A549 (cell line): ENCODE results near the gene PRSS56. TPM values are rescaled to one million over a fixed set of nuclear protein-coding genes. Genes with fewer than 3 reads are reported as not detected.

Experiments used
- ATAC-seq, 2 experiments: fragments of 200-7000 bp in 1 of 2; fragments of >200 bp in 1 of 2; cut with Nextera tagmentation in 1 of 2; cut with Tn5 transposase in 1 of 2; 3 replicates each; pipeline versions ENCODE4 v1.8.0 to v1.9.1; 2018 to 2020; ENCODE audit warnings: mild to moderate bottlenecking in 1 of 2, moderate library complexity in 1 of 2
- CTCF ChIA-PET: fragments of 300-600 bp; sonication (Branson Sonifier 250); formaldehyde crosslinking; extraction: SDS; loops from one replicate; lab custom pipeline; 2021; ENCODE audit warnings: antibody characterized with exemption, inconsistent platforms; lab: Yijun Ruan, JAX
- POLR2A ChIA-PET: fragments of 350-600 bp; formaldehyde crosslinking; extraction: SDS; loops from one replicate; lab custom pipeline; 2021; ENCODE audit warnings: antibody characterized with exemption, inconsistent platforms; lab: Yijun Ruan, JAX
- DNase-seq, 2 experiments: peaks; one replicate each; pipeline versions ENCODE4 v3.0.0 to v3.0.0-alpha.2; 2011 to 2016; ENCODE audit warnings: low read depth in 1 of 2, low spot score in 1 of 2
- FAIRE-seq: peaks from 2 replicates; lab custom pipeline; 2011; peaks lifted over from hg19 to GRCh38; lab: Jason Lieb, UNC
- H3K27ac ChIP-seq, 2 experiments: fragments of >200 bp; sonication (Bioruptor Twin); formaldehyde crosslinking; 3 replicates each; pipeline ENCODE4 v1.5.1; 2016 to 2017
- H3K4me1 ChIP-seq: fragments of >200 bp; sonication (Bioruptor Twin); formaldehyde crosslinking; 3 replicates; pipeline ENCODE4 v1.6.1; 2016
- H3K4me2 ChIP-seq: fragments of >200 bp; sonication (Bioruptor Twin); formaldehyde crosslinking; 3 replicates; pipeline ENCODE4 v1.6.1; 2016
- H3K4me3 ChIP-seq: fragments of >200 bp; sonication (Bioruptor Twin); formaldehyde crosslinking; 3 replicates; pipeline ENCODE4 v1.5.1; 2016
- H3K9me3 ChIP-seq: fragments of >200 bp; sonication (Bioruptor Twin); formaldehyde crosslinking; 3 replicates; pipeline ENCODE4 v1.6.1; 2016
- CHD4 ChIP-seq: fragments of 200-600 bp; sonication (generic); IDR thresholded peaks from 2 replicates; pipeline ENCODE4 v1.6.1; 2016; ENCODE audit warnings: antibody characterized with exemption, mild to moderate bottlenecking, borderline replicate concordance
- CTCF ChIP-seq: fragments of >200 bp; sonication (Bioruptor Twin); formaldehyde crosslinking; IDR thresholded peaks from 3 replicates; pipeline ENCODE4 v1.5.1; 2016
- EHF ChIP-seq: fragments of 250-450 bp; sonication (Bioruptor Pico); IDR thresholded peaks from 2 replicates; pipeline ENCODE4 v1.5.0; 2020; ENCODE audit warnings: mild to moderate bottlenecking
- EHMT2 ChIP-seq: fragments of 200-600 bp; sonication (generic); IDR thresholded peaks from 2 replicates; pipeline ENCODE4 v1.6.1; 2016; ENCODE audit warnings: antibody characterized with exemption, low read depth, mild to moderate bottlenecking, moderate library complexity
- ELK1 ChIP-seq: fragments of 150-350 bp; IDR thresholded peaks from 2 replicates; pipeline ENCODE4 v1.6.1; 2014; ENCODE audit warnings: low read depth, mild to moderate bottlenecking, low read length
- EP300 ChIP-seq, 2 experiments: fragments of >200 bp; sonication (Bioruptor Twin); formaldehyde crosslinking; IDR thresholded peaks; 2 replicates in 1 of 2; 3 replicates in 1 of 2; pipeline ENCODE4 v1.6.1; 2016 to 2017
- HES2 ChIP-seq: fragments of >200 bp; sonication (Bioruptor Twin); formaldehyde crosslinking; IDR thresholded peaks from 2 replicates; pipeline ENCODE4 v1.6.1; 2016
- HEYL ChIP-seq: fragments of 250-450 bp; sonication (Bioruptor Pico); IDR thresholded peaks from 2 replicates; pipeline ENCODE4 v1.8.0; 2021; ENCODE audit warnings: mild to moderate bottlenecking, moderate library complexity
- HOXB13 ChIP-seq: fragments of 250-450 bp; sonication (Bioruptor Pico); IDR thresholded peaks from 2 replicates; pipeline ENCODE4 v1.5.0; 2020; ENCODE audit warnings: low read depth, mild to moderate bottlenecking, moderate library complexity
- NFE2L2 ChIP-seq: fragments of 150-350 bp; conservative IDR thresholded peaks from 2 replicates; pipeline ENCODE4 v1.6.1; 2014; ENCODE audit warnings: low read length
- NPAS2 ChIP-seq: fragments of 250-450 bp; sonication (Bioruptor Pico); IDR thresholded peaks from 2 replicates; pipeline ENCODE4 v1.8.0; 2022; ENCODE audit warnings: mild to moderate bottlenecking, moderate library complexity, borderline replicate concordance
- RAD21 ChIP-seq, 2 experiments: fragments of >200 bp in 1 of 2; sonication (Bioruptor Twin) in 1 of 2; formaldehyde crosslinking in 1 of 2; IDR thresholded peaks in 1 of 2; conservative IDR thresholded peaks in 1 of 2; 2 replicates in 1 of 2; 3 replicates in 1 of 2; pipeline ENCODE4 v1.6.1; 2012 to 2018; ENCODE audit warnings: inconsistent platforms in 1 of 2
- SMC3 ChIP-seq: fragments of >200 bp; sonication (Bioruptor Twin); formaldehyde crosslinking; IDR thresholded peaks from 3 replicates; pipeline ENCODE4 v1.6.1; 2018; ENCODE audit warnings: inconsistent platforms
- ZFP36 ChIP-seq: fragments of 450-650 bp; IDR thresholded peaks from 2 replicates; pipeline ENCODE4 v1.6.1; 2014; ENCODE audit warnings: borderline replicate concordance; ENCODE audit not compliant: partially characterized antibody
- ZNF302 ChIP-seq: fragments of 250-450 bp; sonication (Bioruptor Pico); IDR thresholded peaks from 2 replicates; pipeline ENCODE4 v1.9.0; 2021; ENCODE audit warnings: inconsistent platforms, mild to moderate bottlenecking, moderate library complexity
- ZSCAN20 ChIP-seq: fragments of 250-450 bp; sonication (Bioruptor Pico); IDR thresholded peaks from 2 replicates; pipeline ENCODE4 v1.8.0; 2022; ENCODE audit warnings: mild to moderate bottlenecking, moderate library complexity
- WGBS: methylation state at CpG from one replicate; pipeline ENCODE4 v1.1.6; 2017; ENCODE audit errors: missing lambda C conversion rate; 5-methylcytosine and 5-hydroxymethylcytosine counted together
- polyA plus RNA-seq, 4 experiments: library from polyadenylated mRNA; depleted of rRNA in 3 of 4; stranded (reverse); fragments of >200 nt; fragmentation: RNase III in 1 of 4; extraction: RNeasy Plus Mini Kit Qiagen cat#74134 plus additional on column Dnase treatment in 1 of 4; gene quantifications; 2 replicates in 3 of 4; 3 replicates in 1 of 4; pipeline ENCODE4 v1.2.3, GENCODE V29; 2011 to 2017
- TF ChIP-seq, protein P1 (sequence below): fragments of 450-650 bp; IDR thresholded peaks from 2 replicates; pipeline ENCODE4 v1.6.1; 2014; ENCODE audit warnings: antibody characterized with exemption

The PRSS56 gene
- polyA plus RNA-seq, 2 of the 4 experiments (the other 2 are of a cell fraction) = not detected

DNA sequence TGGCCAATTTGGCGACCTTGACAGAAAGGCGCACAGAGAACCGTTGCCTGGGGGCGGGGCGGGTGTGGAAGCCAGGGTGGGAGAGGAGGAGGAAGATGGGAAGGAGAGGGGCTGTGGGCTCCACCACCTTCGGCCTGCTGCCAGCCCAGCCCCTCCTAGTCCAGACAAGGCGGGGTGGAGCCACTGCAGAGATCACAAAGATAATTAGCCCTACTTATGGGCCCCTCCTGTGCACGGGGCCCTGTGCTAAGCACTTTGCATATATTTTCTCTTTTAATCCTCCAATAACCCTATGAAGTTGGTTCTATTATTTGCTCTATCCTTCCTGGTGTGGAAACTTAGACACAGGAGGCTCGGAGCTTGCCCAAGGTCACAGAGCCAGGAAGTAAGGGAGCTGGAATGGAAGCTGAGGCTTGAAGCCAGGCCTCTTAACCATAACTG, 18.8 kb upstream of the PRSS56 start:
- no peak overlapping the region for H3K4me3 ChIP-seq
- ChIA-PET POLR2A (no interaction called here), CTCF (interaction anchor here (1.1 to 2.0 kb wide), 3 partner anchors 20 to 32 kb away, joined by 3 to 13 read pairs (median 4); no protein-coding TSS in a partner anchor)
- WGBS = 83% methylated on average over 9 of the region's 9 CpGs
- no peak for TF ChIP-seq NFE2L2
- TF ChIP-seq SMC3 = no peak
- TF ChIP-seq HEYL (CRISPR knock-in tag) = no peak
- no peak for TF ChIP-seq EHF (CRISPR knock-in tag)
- TF ChIP-seq EP300 (IDR thresholded peaks at IDR 0.05) = no peak
- no peak for TF ChIP-seq EHMT2
- no peak for TF ChIP-seq HES2
- TF ChIP-seq RAD21 (conservative IDR thresholded peaks at IDR 0.05 in 1 of 2, IDR thresholded peaks at IDR 0.05 in 1 of 2) = no peak
- no peak for TF ChIP-seq NPAS2 (CRISPR knock-in tag)
- no peak for TF ChIP-seq ZNF302 (CRISPR knock-in tag)
- no peak for TF ChIP-seq CTCF
- TF ChIP-seq ZSCAN20 (CRISPR knock-in tag) = no peak
- no peak for TF ChIP-seq ZFP36
- no peak for TF ChIP-seq HOXB13
- DNase-seq (no peak), FAIRE-seq (no peak), ATAC-seq (no peak)
- no peak overlapping the region for H3K4me2 ChIP-seq
- peaks cover 24% of the 10 kb centered on the region for H3K4me1 ChIP-seq
- peak overlapping the region in 1 of 2 experiments; percentile 85; a peak in 3 of 6 replicates for H3K27ac ChIP-seq
- H3K9me3 ChIP-seq = no peaks in the 10 kb centered on the region

- WGBS = 83% methylated on average over 7 of the region's 10 CpGs
- ChIA-PET POLR2A (no interaction called here), CTCF (interaction anchor here (1.1 to 2.0 kb wide), 3 partner anchors 20 to 33 kb away, joined by 3 to 13 read pairs (median 4); no protein-coding TSS in a partner anchor)
Observed at GRCh38 chr2:232501794-232502390, 18.3 kb upstream of the PRSS56 start.

More at GRCh38 chr2:232501794-232502390, 18.3 kb upstream of the PRSS56 start:
- Histone ChIP-seq H3K27ac (peak overlapping the region in 1 of 2 experiments; percentile 85; a peak in 3 of 6 replicates), H3K9me3 (no peaks in the 10 kb centered on the region), H3K4me2 (peak overlapping the region; percentile 97; the same call in 2 of the 3 replicates), H3K4me3 (no peak overlapping the region), H3K4me1 (peaks cover 24% of the 10 kb centered on the region)
- no peak for DNase-seq
- ATAC-seq = no peak
- TF ChIP-seq ELK1 (no peak), CHD4 (no peak)
- TF ChIP-seq, protein P1, sequence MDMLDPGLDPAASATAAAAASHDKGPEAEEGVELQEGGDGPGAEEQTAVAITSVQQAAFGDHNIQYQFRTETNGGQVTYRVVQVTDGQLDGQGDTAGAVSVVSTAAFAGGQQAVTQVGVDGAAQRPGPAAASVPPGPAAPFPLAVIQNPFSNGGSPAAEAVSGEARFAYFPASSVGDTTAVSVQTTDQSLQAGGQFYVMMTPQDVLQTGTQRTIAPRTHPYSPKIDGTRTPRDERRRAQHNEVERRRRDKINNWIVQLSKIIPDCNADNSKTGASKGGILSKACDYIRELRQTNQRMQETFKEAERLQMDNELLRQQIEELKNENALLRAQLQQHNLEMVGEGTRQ = no peak
- no peak for FAIRE-seq
